MV-4-11 (cell line): Measurements from ENCODE around the gene IRF2.

Experiments
- DNase-seq: peaks from one replicate; lab custom pipeline; 2025; lab: John Stamatoyannopoulos, UW

Gene IRF2

GRCh38 chr4:184474263-184475095 is at the start of gene IRF2:
IRF2 (minus strand) TSS chr4:184474550; CDS start chr4:184429064, 45,486 bp downstream.
- DNase-seq, result peak; percentile 97

DNA sequence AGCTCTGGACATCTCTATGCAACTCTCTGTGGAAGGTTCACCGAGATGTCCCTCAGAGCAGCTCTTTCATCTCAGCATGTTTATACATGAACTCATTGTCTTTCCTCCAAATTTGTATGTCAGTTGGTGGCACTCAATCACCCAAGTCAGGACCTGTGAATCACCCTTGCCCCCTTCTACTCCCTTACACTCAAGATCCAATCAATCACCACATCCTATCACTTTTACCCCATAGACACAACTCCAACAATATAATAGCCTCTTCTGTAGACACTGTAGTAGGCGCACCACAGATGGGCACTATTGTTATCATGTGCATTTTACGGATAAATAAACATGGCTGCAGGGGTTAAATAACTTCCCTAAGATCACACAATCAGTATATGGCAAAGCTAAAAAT is 41.3 kb upstream of the IRF2 start:
- DNase-seq, result no peak

DNA sequence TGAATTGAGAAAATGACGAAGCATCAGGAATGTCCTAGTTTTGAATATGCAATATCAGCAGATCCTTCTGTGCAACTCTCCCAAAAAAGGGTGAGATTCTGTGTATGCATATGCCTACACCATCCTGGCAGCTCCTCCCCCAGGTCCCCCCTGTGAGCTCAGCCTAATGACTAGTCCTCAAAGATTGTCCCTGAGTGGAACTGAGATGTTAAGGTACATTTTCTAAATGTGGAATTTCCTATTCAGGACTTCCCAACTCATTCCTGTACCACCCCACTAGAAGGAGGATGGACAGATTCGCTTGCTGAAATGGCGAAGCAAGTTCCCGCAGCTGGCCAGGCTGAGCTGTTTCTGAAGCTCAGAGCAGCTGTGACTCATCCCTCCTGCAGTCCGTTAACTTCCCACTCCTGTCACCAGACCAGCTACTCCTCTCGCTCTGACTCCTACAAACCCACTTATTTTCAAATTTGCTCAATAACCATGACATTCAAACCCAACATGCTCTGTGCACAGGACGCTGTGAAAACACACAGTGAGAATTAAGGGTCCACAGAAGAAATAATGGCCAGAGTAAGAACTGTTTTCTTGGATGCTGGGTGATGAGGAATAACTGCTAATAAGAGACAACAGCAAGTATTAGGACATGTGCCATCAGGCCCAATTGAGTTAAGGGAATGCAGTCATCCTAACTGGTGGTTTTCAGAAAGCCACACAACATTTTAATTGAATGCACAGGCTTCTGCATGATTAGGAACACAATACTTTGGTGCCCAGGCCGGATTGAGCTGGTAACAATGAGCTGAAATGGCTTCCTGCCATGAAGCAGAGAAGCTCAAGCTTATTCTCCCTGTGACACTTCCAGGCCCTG is 40.0 kb upstream of the IRF2 start:
- DNase-seq, result peak; percentile 93

DNA sequence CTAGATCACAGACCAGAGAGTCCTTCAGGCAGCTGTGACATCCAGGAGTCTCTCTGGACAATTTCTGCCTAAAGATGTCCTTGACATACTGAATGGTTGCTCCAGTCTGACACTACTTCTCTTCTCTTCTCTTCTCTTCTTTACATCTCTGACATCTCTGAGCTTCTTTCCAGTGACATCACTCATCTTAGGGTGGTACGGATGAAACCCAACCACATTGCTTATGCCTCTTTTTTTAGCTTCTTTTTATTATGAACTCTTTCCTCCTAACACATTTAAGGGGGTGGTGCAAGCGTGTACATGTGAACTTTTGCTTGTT is 39.4 kb upstream of the IRF2 start:
- DNase-seq, result peak; percentile 18

- no peak for DNase-seq
Measured at GRCh38 chr4:184511156-184511555, 36.8 kb upstream of the IRF2 start.

DNA sequence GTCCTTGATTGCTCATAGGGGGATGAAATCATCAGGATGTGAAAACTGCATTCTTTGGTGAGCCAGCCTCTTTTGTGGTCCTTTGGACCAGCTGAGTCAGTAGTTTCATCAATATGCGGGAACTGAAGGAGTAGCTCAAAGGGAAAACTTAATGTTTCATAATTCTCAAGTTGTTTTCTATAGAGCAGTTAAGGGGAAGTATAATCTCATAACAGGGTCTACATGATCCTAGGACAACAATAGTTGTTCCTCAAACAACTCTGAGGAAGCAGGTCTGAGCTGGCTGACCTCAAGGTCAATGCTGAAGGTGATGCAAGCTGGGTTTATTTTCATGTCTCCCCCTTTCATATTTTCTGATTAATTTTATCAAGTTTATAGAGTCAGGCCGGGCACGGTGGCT is 36.1 kb upstream of the IRF2 start:
- DNase-seq, result peak; percentile 93

DNA sequence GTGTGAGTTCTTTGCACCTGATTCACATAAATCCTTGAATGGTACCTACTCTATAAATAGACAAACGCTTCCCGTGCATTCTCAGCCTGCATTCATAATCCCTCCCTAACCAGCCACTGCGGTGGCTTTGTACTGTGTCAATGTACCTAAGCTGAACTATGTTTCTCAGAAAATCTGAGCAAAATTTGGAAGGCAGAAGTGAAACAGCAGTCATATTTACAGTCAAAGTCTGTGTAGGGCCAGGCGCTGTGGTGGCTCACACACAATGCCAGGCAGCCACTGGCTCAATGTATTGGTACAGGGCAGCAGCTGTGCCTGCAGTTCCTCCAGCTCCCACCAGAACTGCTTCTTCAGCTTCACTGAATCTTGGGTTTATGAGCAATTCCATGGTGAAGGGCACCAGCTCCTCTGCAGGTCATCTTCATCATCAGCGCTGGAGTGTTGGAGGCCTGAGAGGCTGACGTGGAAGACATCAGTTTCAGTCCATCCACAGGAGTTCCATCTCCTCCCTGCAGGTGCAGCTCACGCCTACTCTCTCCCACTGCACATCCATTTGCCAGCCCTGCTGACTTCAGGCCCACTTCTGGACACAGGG is 32.3 kb upstream of the IRF2 start:
- DNase-seq, result peak; percentile 99

GRCh38 chr4:184504385-184504784 is 30.0 kb upstream of the IRF2 start:
- DNase-seq, result no peak

- DNase-seq, result peak; percentile 79
Measured at GRCh38 chr4:184503869-184504300, 29.5 kb upstream of the IRF2 start.

DNA sequence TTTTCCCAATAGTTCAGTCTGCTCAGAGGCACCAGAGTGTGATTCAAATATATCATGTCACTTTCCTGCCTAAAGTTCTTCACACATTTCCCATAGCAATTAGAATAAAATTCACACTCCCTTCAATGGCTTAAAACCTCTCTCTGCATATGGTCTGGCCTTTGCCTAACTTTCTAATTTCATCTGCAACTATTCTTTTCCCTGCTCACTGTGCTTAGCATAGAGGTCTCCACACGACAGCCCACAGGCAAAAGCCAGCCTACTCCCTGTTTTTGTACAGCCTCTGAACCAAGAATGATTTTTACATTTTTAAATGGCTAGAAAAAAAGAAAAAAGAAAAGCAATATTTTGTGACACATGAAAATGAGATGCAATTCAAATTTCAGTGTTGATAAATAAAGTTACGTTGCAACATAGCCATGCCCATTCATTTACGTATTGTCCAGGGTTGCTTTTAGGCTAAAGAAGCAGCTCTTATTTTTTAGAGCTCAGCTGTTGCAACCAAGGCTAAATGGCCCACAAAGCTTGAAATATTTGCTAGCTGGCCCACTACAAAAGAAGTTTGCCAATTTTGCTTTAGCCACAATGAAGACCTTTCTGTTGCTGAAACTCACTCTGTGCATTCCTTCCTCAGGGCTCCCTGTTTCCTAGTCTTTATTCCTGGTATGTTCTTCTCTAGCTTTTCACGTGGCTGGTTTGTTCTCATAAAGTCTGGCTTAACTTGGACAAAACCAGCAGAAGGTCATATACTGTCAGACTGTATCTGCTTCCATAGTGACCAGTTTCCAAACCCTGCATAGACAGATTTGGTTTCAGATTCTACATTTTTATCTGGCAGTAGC is 26.6 kb upstream of the IRF2 start:
- DNase-seq, result no peak

DNA sequence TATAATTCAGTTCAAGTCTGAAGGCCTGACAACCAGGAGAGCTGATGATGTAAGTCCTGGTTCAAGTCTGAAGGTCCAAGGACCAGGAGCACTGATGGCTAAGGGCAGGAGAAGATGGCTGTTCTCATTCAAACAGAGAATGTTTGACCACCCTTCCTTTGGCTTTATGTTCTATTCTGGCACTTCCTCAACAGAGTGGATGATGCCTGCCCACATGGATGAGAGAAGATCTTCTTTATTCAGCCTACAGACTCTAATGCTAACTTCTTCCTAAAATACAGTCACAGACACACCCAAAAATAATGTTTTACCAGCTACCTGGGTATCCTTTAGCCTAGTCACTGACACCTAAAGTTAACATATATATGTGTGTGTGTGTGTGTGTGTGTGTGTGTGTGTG is 25.6 kb upstream of the IRF2 start:
- no peak for DNase-seq

GRCh38 chr4:184498598-184498997 is 24.2 kb upstream of the IRF2 start:
- no peak for DNase-seq

DNA sequence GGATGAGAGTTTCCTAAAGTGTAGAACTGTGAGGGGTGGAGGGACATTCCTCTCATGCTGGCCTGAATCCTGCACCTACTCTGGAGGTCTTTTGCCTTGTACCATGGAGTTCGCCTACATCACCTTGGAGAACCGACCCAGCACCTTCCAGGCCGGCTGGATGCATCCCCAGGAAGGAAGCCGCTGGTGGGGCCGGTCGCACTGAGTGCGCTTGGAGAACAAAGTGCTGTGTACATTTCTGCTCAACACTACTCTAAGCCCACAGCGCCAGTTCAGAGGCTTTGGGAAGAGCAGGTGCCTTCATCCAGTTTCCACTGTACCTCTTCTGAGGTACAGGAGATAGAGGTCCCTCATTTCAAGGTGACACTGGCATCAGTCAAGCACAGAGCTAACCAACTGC is 15.4 kb upstream of the IRF2 start:
- DNase-seq, result no peak

- DNase-seq, result no peak
Measured at GRCh38 chr4:184487503-184487902, 13.2 kb upstream of the IRF2 start.

- no peak for DNase-seq
Measured at GRCh38 chr4:184485279-184485678, 10.9 kb upstream of the IRF2 start.

DNA sequence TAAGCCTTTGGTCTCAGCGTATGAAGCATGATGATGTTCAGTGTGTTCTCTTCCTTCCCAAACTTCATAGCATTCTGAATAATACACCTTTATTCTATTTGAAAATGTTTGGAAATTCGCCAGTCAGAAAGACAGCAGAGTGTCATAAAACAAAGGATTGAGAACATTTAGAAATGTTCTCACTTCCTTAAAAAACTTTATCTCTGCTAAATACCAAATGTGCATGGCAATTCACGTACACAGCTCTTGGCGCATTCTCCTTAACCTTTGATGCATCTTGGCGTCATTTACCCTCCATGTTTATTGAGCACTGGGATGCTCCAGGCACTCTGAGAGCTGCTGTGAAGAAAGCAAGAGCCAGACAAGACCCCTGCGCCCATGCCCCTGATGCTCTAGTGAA is 7.2 kb upstream of the IRF2 start:
- DNase-seq, result peak; percentile 57

DNA sequence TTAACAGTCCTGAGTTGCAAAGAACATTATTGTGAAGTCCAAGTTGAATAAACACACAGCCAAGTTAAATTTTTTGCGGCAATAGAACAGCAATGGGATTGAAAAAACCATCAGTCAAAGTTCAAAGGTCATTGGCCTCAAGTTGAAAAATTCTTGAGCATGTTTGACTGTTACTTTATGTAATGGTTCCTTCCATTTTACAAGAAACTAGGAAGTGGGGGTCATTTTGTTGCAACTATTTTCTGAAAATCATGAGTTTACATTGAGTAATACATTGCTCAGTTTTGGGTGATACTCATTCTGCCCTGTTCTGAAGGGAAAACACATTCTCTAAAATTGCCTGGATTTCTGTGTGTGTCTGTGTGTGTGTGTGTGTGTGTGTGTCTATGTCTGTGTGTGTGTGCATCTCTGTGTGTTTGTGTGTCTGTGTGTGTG is 5.2 kb upstream of the IRF2 start:
- DNase-seq, result peak; percentile 73

DNA sequence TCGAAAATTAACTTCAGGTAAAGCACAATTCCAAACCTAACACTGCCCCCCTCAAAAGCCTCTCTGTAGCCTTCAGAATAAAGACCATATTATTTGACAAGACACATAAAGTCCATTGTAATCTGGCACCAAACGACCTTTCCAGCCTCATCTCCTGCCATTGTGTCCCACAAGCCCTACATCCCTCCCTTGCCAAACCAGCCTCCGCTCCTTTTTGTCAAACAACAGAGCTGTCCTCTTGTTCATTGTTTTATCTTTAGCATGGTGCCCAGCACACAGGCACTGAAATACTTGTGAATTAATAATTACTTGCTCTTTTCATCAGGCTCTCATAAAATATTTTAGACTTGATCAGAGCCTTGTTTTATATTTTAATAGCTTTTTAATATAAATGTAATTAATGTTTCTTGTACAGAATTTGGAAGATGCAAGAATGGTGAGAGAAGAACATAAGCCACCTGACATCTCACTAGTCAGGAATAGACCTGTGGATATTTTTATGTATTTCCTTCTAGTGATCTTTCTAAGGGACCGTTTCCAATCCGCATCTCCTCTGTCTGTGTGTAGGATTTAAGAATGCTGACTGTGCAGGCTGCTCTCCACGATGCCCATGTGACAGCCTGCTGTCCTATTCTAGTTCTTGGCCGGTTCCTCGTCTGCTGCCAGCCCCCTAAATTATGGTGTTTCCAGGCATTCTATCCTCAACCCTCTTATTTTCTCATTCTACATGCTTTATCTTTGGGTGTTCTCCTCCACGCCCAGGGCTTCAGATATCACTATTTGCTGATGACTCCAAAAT is 3.0 kb upstream of the IRF2 start:
- no peak for DNase-seq

- DNase-seq, result no peak
Measured at GRCh38 chr4:184476695-184477094, 2.3 kb upstream of the IRF2 start.

- no peak for DNase-seq
Measured at GRCh38 chr4:184475498-184475897, 1.1 kb upstream of the IRF2 start.

DNA sequence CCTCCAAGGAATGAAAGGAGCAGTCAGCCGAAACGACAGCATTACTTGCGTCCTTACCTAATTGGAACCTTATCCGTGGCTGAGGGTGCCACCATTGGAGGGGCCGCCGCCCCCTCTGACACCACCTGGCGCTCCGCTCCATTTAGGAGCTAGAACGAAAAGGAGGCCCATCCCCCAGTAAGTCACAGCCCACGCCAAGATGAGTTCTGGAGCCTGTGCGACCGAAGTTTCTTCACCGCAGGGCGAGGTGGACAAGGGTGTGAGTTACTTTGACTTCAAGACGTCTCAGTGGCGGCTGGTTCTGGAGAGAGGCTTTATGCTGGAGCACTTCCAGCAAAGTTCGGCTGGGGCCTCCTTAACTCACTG is 729 bp upstream of the IRF2 start:
- peak; percentile 27 for DNase-seq
